HepG2 (cell line): Measurements from ENCODE around the gene GPER1. TPM values are rescaled to one million over a fixed set of nuclear protein-coding genes. Genes with fewer than 3 reads are reported as not detected.

ENCODE experiments used
- ATAC-seq: fragments of 200-7000 bp; cut with Tn5 transposase; 3 replicates; pipeline ENCODE4 v1.9.1; 2020; ENCODE audit warnings: mild to moderate bottlenecking, moderate library complexity
- BruUV-seq: library from RNA; stranded (reverse); fragments of 400-500 nt; replicated peaks from 2 replicates; lab custom pipeline; 2021; lab: Mats Ljungman, UMichigan
- CTCF ChIA-PET: fragments of 300-600 bp; formaldehyde crosslinking; extraction: SDS; loops from one replicate; lab custom pipeline; 2021; ENCODE audit warnings: low total read pairs, inconsistent platforms, low intra/inter-chr PET ratio; lab: Yijun Ruan, JAX
- POLR2A ChIA-PET: fragments of 350-600 bp; sonication (Branson Sonifier 250); formaldehyde crosslinking; loops from one replicate; lab custom pipeline; 2020; ENCODE audit warnings: antibody characterized with exemption, inconsistent platforms; lab: Yijun Ruan, JAX
- DNase-seq: peaks from one replicate; pipeline ENCODE4 v3.0.0-alpha.2; 2015; ENCODE audit warnings: low spot score
- FAIRE-seq: peaks from 3 replicates; lab custom pipeline; 2011; peaks lifted over from hg19 to GRCh38; lab: Jason Lieb, UNC
- H2AFZ ChIP-seq: one replicate; pipeline ENCODE4 v1.6.1; 2011; ENCODE audit warnings: low read length, inconsistent platforms
- H3K27ac ChIP-seq: fragments of 300-600 bp; 3 replicates; pipeline ENCODE4 v1.8.0; 2011; ENCODE audit warnings: mixed run types, mild to moderate bottlenecking, mixed read lengths, low read length, inconsistent platforms; ENCODE audit not compliant: insufficient read depth; ENCODE audit errors: extremely low read length
- H3K27me3 ChIP-seq, 2 experiments: fragments of 200-600 bp in 1 of 2; 2 replicates in 1 of 2; 3 replicates in 1 of 2; pipeline versions ENCODE4 v1.6.0 to v1.8.0; 2011; ENCODE audit warnings: low read length in 2 of 2, mild to moderate bottlenecking in 2 of 2, moderate library complexity in 2 of 2, inconsistent platforms in 1 of 2; ENCODE audit not compliant: insufficient read depth in 2 of 2, control insufficient read depth in 1 of 2
- H3K36me3 ChIP-seq, 2 experiments: fragments of 200-600 bp in 1 of 2; replicated peaks in 1 of 2; 2 replicates in 1 of 2; 3 replicates in 1 of 2; pipeline versions ENCODE4 v1.5.1 to v1.8.0; 2011; ENCODE audit warnings: low read length in 2 of 2, inconsistent platforms in 1 of 2; ENCODE audit not compliant: insufficient read depth in 2 of 2, control insufficient read depth in 1 of 2
- H3K4me1 ChIP-seq: 2 replicates; pipeline ENCODE4 v1.5.1; 2012; ENCODE audit warnings: low read length, inconsistent platforms; ENCODE audit not compliant: insufficient read depth
- H3K4me2 ChIP-seq: 2 replicates; pipeline ENCODE4 v1.6.0; 2011; ENCODE audit warnings: low read depth, low read length, inconsistent platforms
- H3K4me3 ChIP-seq, 3 experiments: fragments of 200-600 bp in 1 of 3; sonication (generic), shearing (Covaris generic) in 1 of 3; replicated peaks in 1 of 3; 2 replicates each; pipeline ENCODE4 v1.5.1; 2011 to 2016; ENCODE audit warnings: low read length in 3 of 3, inconsistent platforms in 2 of 3, low read depth in 2 of 3, mild to moderate bottlenecking in 2 of 3, control low read depth in 1 of 3, mixed read lengths in 1 of 3; ENCODE audit not compliant: insufficient read depth in 1 of 3
- H3K79me2 ChIP-seq: one replicate; pipeline ENCODE4 v1.6.1; 2011; ENCODE audit warnings: low read length, inconsistent platforms; ENCODE audit not compliant: insufficient read depth
- H3K9ac ChIP-seq: 2 replicates; pipeline ENCODE4 v1.6.0; 2011; ENCODE audit warnings: mild to moderate bottlenecking, low read depth, low read length, inconsistent platforms; ENCODE audit not compliant: insufficient read depth
- H3K9me3 ChIP-seq: 2 replicates; pipeline ENCODE4 v1.5.1; 2012; ENCODE audit warnings: mild to moderate bottlenecking, low read length
- H4K20me1 ChIP-seq: 2 replicates; pipeline ENCODE4 v1.6.0; 2011; ENCODE audit warnings: inconsistent platforms, mild to moderate bottlenecking, low read length, moderate library complexity; ENCODE audit not compliant: insufficient read depth
- AGO2 ChIP-seq: fragments of 200-400 bp; formaldehyde crosslinking; optimal IDR thresholded peaks from 2 replicates; pipeline ENCODE3; 2017; ENCODE audit warnings: mild to moderate bottlenecking, low read depth, low read length, moderate library complexity
- ESRRA ChIP-seq: sonication (generic); formaldehyde crosslinking; IDR thresholded peaks from 2 replicates; pipeline ENCODE4 v1.5.1; 2020; ENCODE audit warnings: mild to moderate bottlenecking, low read depth, missing genetic modification reagents
- ETV6 ChIP-seq: sonication (generic); formaldehyde crosslinking; conservative IDR thresholded peaks from 2 replicates; pipeline ENCODE4 v1.4.0; 2020; ENCODE audit warnings: missing genetic modification reagents
- JUND ChIP-seq: sonication (generic); formaldehyde crosslinking; IDR thresholded peaks from 2 replicates; pipeline ENCODE4 v1.8.0; 2022; ENCODE audit warnings: mild to moderate bottlenecking, missing genetic modification reagents
- PCBP2 ChIP-seq: fragments of 200-400 bp; formaldehyde crosslinking; optimal IDR thresholded peaks from 2 replicates; pipeline ENCODE3; 2018; ENCODE audit warnings: low read length, low read depth; ENCODE audit not compliant: poor library complexity, severe bottlenecking
- RFX3 ChIP-seq: IDR thresholded peaks from 2 replicates; pipeline ENCODE4 v1.6.1; 2016; ENCODE audit warnings: missing biosample characterization, missing genetic modification reagents
- SCMH1 ChIP-seq: sonication (generic); formaldehyde crosslinking; IDR thresholded peaks from 2 replicates; pipeline ENCODE4 v1.9.0; 2021; ENCODE audit warnings: missing genetic modification reagents, mild to moderate bottlenecking, borderline replicate concordance
- ZBTB38 ChIP-seq: sonication (generic); formaldehyde crosslinking; IDR thresholded peaks from 2 replicates; pipeline ENCODE4 v1.5.1; 2020; ENCODE audit warnings: mild to moderate bottlenecking, missing genetic modification reagents
- ZC3H13 ChIP-seq: sonication (generic); formaldehyde crosslinking; IDR thresholded peaks from 2 replicates; pipeline ENCODE4 v1.8.1; 2023; ENCODE audit warnings: mild to moderate bottlenecking, missing genetic modification reagents, moderate library complexity
- ZNF143 ChIP-seq: sonication (generic); formaldehyde crosslinking; IDR thresholded peaks from 2 replicates; pipeline ENCODE4 v1.4.0; 2020; ENCODE audit warnings: missing genetic modification reagents
- ZNF205 ChIP-seq: IDR thresholded peaks from 2 replicates; pipeline ENCODE4 v1.6.1; 2018; ENCODE audit warnings: missing biosample characterization, missing genetic modification reagents
- ZNF674 ChIP-seq: sonication (generic); formaldehyde crosslinking; IDR thresholded peaks from 2 replicates; pipeline ENCODE4 v1.5.0; 2020; ENCODE audit warnings: low read depth, mild to moderate bottlenecking, missing genetic modification reagents
- WGBS: methylation state at CpG from one replicate; pipeline ENCODE4 v1.1.6; 2017; ENCODE audit warnings: low lambda C conversion rate; 5-methylcytosine and 5-hydroxymethylcytosine counted together
- in situ Hi-C: cut with HindIII; loops from 2 replicates; pipeline ENCODE4 v1.10.0; 2017; ENCODE audit warnings: low pct_unique_long_range_greater_than_20kb; ENCODE audit not compliant: extremely low pct_ligation_motif_present
- intact Hi-C: fragments of 100-400 bp; cut with micrococcal nuclease; formaldehyde crosslinking; loops from one replicate; pipeline ENCODE4 v1.10.0; 2022; ENCODE audit not compliant: unreplicated experiment
- polyA plus RNA-seq, 8 experiments: library from polyadenylated mRNA; depleted of rRNA in 3 of 8; stranded (reverse) in 7 of 8; unstranded in 1 of 8; fragments of >200 nt; fragmentation: Illumina TruSeq in 4 of 8; extraction: Trizol in 4 of 8; gene quantifications; 2 replicates each; pipeline versions ENCODE4 v1.2.1 to v1.2.3, GENCODE V29; 2011 to 2016; ENCODE audit warnings: low read depth in 4 of 8, missing spikeins in 1 of 8, mixed read lengths in 1 of 8; ENCODE audit not compliant: insufficient read depth in 1 of 8
- total RNA-seq, 5 experiments: library from RNA; depleted of rRNA; stranded (reverse); fragments of >200 nt; fragmentation: Illumina TruSeq; extraction: Trizol; gene quantifications; 2 replicates each; pipeline ENCODE4 v1.2.3, GENCODE V29; 2016; ENCODE audit warnings: low read depth in 1 of 5
- TF ChIP-seq, protein P1 (sequence below): sonication (generic); formaldehyde crosslinking; IDR thresholded peaks from 2 replicates; pipeline ENCODE4 v1.4.0; 2020; ENCODE audit warnings: missing genetic modification reagents, low read depth, mild to moderate bottlenecking, borderline replicate concordance
- TF ChIP-seq, protein P2 (sequence below): fragments of 450-650 bp; IDR thresholded peaks from 2 replicates; pipeline ENCODE4 v1.6.1; 2017; ENCODE audit warnings: mild to moderate bottlenecking
- TF ChIP-seq, protein P3 (sequence below): sonication (generic); formaldehyde crosslinking; IDR thresholded peaks from 2 replicates; pipeline ENCODE4 v1.4.0; 2020; ENCODE audit warnings: missing genetic modification reagents, mild to moderate bottlenecking, borderline replicate concordance

GPER1 gene
- total and polyA plus RNA-seq, 2 of the 13 experiments (the other 11 are each of a cell fraction or from before 2014, with no cell fraction given): 12.7 to 19.7 TPM

DNA sequence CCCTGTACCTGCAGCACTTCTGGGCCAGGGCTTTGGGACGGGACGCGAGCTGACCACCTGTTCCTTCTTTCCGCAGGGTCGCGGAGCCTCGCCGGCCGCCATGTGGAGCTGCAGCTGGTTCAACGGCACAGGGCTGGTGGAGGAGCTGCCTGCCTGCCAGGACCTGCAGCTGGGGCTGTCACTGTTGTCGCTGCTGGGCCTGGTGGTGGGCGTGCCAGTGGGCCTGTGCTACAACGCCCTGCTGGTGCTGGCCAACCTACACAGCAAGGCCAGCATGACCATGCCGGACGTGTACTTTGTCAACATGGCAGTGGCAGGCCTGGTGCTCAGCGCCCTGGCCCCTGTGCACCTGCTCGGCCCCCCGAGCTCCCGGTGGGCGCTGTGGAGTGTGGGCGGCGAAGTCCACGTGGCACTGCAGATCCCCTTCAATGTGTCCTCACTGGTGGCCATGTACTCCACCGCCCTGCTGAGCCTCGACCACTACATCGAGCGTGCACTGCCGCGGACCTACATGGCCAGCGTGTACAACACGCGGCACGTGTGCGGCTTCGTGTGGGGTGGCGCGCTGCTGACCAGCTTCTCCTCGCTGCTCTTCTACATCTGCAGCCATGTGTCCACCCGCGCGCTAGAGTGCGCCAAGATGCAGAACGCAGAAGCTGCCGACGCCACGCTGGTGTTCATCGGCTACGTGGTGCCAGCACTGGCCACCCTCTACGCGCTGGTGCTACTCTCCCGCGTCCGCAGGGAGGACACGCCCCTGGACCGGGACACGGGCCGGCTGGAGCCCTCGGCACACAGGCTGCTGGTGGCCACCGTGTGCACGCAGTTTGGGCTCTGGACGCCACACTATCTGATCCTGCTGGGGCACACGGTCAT is 30.3 kb upstream of the GPER1 start:
- Histone ChIP-seq H3K27me3 (no peaks in the 10 kb centered on the region), H3K4me1 (no peaks in the 10 kb centered on the region), H3K27ac (no peak overlapping the region), H3K9me3 (no peaks in the 10 kb centered on the region), H3K36me3 (peaks cover 8 to 14% of the 10 kb centered on the region in 2 experiments; a peak in 4 of 5 replicates), H3K79me2 (no peaks in the 10 kb centered on the region), H2AFZ (no peak overlapping the region), H4K20me1 (no peaks in the 10 kb centered on the region), H3K4me3 (no peak overlapping the region), H3K4me2 (no peak overlapping the region), H3K9ac (no peak overlapping the region)
- WGBS: 97% methylated on average over 37 of the region's 62 CpGs
- DNase-seq (no peak), FAIRE-seq (no peak), ATAC-seq (no peak)
- ChIA-PET CTCF (no interaction called here), POLR2A (no interaction called here)
- intact Hi-C loops: no loop called here
- TF ChIP-seq ESRRA (CRISPR knock-in tag) (no peak), ZNF143 (CRISPR knock-in tag) (no peak), SCMH1 (CRISPR knock-in tag) (no peak), ZNF205 (CRISPR knock-in tag) (no peak), ZBTB38 (CRISPR knock-in tag) (peak; percentile 28; the same call in 1 of the 2 replicates), JUND (CRISPR knock-in tag) (no peak), AGO2 (peak; percentile 58), ETV6 (CRISPR knock-in tag) (no peak), ZC3H13 (CRISPR knock-in tag) (0 out of 2 replicates have a peak, but pooled peaks have one; percentile 19), ZNF674 (no peak), RFX3 (no peak), PCBP2 (no peak)
- TF ChIP-seq, protein P1, sequence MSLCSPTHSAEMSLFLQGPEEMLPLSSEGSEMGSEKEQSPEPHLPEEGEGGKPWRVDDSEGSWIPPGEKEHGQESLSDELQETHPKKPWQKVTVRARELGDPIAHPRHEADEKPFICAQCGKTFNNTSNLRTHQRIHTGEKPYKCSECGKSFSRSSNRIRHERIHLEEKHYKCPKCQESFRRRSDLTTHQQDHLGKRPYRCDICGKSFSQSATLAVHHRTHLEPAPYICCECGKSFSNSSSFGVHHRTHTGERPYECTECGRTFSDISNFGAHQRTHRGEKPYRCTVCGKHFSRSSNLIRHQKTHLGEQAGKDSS: no peak
- TF ChIP-seq, protein P2, sequence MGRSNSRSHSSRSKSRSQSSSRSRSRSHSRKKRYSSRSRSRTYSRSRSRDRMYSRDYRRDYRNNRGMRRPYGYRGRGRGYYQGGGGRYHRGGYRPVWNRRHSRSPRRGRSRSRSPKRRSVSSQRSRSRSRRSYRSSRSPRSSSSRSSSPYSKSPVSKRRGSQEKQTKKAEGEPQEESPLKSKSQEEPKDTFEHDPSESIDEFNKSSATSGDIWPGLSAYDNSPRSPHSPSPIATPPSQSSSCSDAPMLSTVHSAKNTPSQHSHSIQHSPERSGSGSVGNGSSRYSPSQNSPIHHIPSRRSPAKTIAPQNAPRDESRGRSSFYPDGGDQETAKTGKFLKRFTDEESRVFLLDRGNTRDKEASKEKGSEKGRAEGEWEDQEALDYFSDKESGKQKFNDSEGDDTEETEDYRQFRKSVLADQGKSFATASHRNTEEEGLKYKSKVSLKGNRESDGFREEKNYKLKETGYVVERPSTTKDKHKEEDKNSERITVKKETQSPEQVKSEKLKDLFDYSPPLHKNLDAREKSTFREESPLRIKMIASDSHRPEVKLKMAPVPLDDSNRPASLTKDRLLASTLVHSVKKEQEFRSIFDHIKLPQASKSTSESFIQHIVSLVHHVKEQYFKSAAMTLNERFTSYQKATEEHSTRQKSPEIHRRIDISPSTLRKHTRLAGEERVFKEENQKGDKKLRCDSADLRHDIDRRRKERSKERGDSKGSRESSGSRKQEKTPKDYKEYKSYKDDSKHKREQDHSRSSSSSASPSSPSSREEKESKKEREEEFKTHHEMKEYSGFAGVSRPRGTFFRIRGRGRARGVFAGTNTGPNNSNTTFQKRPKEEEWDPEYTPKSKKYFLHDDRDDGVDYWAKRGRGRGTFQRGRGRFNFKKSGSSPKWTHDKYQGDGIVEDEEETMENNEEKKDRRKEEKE: no peak
- TF ChIP-seq, protein P3, sequence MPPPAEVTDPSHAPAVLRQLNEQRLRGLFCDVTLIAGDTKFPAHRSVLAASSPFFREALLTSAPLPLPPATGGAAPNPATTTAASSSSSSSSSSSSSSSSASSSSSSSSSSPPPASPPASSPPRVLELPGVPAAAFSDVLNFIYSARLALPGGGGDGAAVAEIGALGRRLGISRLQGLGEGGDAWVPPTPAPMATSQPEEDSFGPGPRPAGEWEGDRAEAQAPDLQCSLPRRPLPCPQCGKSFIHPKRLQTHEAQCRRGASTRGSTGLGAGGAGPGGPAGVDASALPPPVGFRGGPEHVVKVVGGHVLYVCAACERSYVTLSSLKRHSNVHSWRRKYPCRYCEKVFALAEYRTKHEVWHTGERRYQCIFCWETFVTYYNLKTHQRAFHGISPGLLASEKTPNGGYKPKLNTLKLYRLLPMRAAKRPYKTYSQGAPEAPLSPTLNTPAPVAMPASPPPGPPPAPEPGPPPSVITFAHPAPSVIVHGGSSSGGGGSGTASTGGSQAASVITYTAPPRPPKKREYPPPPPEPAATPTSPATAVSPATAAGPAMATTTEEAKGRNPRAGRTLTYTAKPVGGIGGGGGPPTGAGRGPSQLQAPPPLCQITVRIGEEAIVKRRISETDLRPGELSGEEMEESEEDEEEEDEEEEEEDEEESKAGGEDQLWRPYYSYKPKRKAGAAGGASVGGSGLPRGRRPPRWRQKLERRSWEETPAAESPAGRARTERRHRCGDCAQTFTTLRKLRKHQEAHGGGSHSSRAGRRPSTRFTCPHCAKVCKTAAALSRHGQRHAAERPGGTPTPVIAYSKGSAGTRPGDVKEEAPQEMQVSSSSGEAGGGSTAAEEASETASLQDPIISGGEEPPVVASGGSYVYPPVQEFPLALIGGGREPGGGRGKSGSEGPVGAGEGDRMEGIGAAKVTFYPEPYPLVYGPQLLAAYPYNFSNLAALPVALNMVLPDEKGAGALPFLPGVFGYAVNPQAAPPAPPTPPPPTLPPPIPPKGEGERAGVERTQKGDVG (CRISPR knock-in tag): no peak
- in situ Hi-C loops: no loop called here
- BruUV-seq: no TSS peak
